Neural progenitor cell (in vitro differentiated cells): ENCODE results near the gene AHCY. TPM values are rescaled to one million over a fixed set of nuclear protein-coding genes. Genes with fewer than 3 reads are reported as not detected.

Experiments
- DNase-seq: peaks from one replicate; pipeline ENCODE4 v3.0.0-alpha.2; 2016; ENCODE audit warnings: low spot score
- H2AFZ ChIP-seq: fragments of 200-600 bp; sonication (generic); replicated peaks from 2 replicates; pipeline ENCODE4 v1.6.1; 2016; ENCODE audit warnings: antibody characterized with exemption
- H3F3A ChIP-seq: fragments of 200-600 bp; sonication (generic); 2 replicates; pipeline ENCODE4 v1.6.1; 2016; ENCODE audit warnings: antibody characterized with exemption, low read depth
- H3K27ac ChIP-seq: fragments of 200-600 bp; sonication (generic); 2 replicates; pipeline ENCODE4 v1.5.1; 2016; ENCODE audit warnings: mild to moderate bottlenecking
- H3K27me3 ChIP-seq: fragments of 200-600 bp; sonication (generic); 2 replicates; pipeline ENCODE4 v1.6.1; 2016; ENCODE audit warnings: mild to moderate bottlenecking, moderate library complexity
- H3K36me3 ChIP-seq: fragments of 200-600 bp; sonication (generic); 2 replicates; pipeline ENCODE4 v1.5.1; 2016
- H3K4me1 ChIP-seq: fragments of 200-600 bp; sonication (generic); 2 replicates; pipeline ENCODE4 v1.6.1; 2016; ENCODE audit warnings: mixed run types
- H3K4me2 ChIP-seq: fragments of 200-600 bp; sonication (generic); 2 replicates; pipeline ENCODE4 v1.6.1; 2016
- H3K4me3 ChIP-seq: fragments of 200-600 bp; sonication (generic); 2 replicates; pipeline ENCODE4 v1.5.1; 2016
- H3K79me2 ChIP-seq: fragments of 200-600 bp; sonication (generic); 2 replicates; pipeline ENCODE4 v1.6.1; 2016; ENCODE audit warnings: low read depth
- H3K9ac ChIP-seq: fragments of 200-600 bp; sonication (generic); 2 replicates; pipeline ENCODE4 v1.6.1; 2016
- H3K9me3 ChIP-seq: fragments of 200-600 bp; sonication (generic); 2 replicates; pipeline ENCODE4 v1.5.1; 2016; ENCODE audit warnings: low read depth
- H4K20me1 ChIP-seq: fragments of 200-600 bp; sonication (generic); 2 replicates; pipeline ENCODE4 v1.6.1; 2016; ENCODE audit warnings: low read depth
- H3K27ac Mint-ChIP-seq: 3 replicates; pipeline ENCODE4 v1.8.0; 2021; ENCODE audit warnings: mixed read lengths
- H3K27me3 Mint-ChIP-seq: 2 replicates; pipeline ENCODE4 v1.8.0; 2022; ENCODE audit warnings: low read depth, mild to moderate bottlenecking, inconsistent platforms, moderate library complexity, mixed read lengths; ENCODE audit not compliant: insufficient read depth
- H3K36me3 Mint-ChIP-seq: 3 replicates; pipeline ENCODE4 v1.8.0; 2021; ENCODE audit warnings: mixed read lengths
- H3K4me1 Mint-ChIP-seq: 3 replicates; pipeline ENCODE4 v1.8.0; 2021; ENCODE audit warnings: mixed read lengths
- H3K4me3 Mint-ChIP-seq: 3 replicates; pipeline ENCODE4 v1.8.0; 2021; ENCODE audit warnings: mild to moderate bottlenecking, moderate library complexity, mixed read lengths
- H3K9me3 Mint-ChIP-seq: 3 replicates; pipeline ENCODE4 v1.8.0; 2020; ENCODE audit warnings: mixed read lengths
- EZH2 ChIP-seq: fragments of 200-600 bp; sonication (generic); IDR thresholded peaks from 2 replicates; pipeline ENCODE4 v1.6.1; 2017; ENCODE audit warnings: antibody characterized with exemption, mild to moderate bottlenecking, moderate library complexity
- EZH2phosphoT487 ChIP-seq: fragments of 200-600 bp; sonication (generic); IDR thresholded peaks from 2 replicates; pipeline ENCODE4 v1.6.1; 2017; ENCODE audit warnings: antibody characterized with exemption
- total RNA-seq: library from RNA; depleted of rRNA; stranded (reverse); fragments of >200 nt; gene quantifications from 2 replicates; pipeline ENCODE4 v1.2.3, GENCODE V29; 2015; ENCODE audit warnings: low replicate concordance
- TF ChIP-seq, protein P1 (sequence below): fragments of 200-600 bp; sonication (generic); IDR thresholded peaks from 2 replicates; pipeline ENCODE4 v1.5.1; 2017; ENCODE audit warnings: antibody characterized with exemption, mild to moderate bottlenecking

Gene AHCY
- total RNA-seq, 1 donor from 2014 or later = 184 TPM

DNA sequence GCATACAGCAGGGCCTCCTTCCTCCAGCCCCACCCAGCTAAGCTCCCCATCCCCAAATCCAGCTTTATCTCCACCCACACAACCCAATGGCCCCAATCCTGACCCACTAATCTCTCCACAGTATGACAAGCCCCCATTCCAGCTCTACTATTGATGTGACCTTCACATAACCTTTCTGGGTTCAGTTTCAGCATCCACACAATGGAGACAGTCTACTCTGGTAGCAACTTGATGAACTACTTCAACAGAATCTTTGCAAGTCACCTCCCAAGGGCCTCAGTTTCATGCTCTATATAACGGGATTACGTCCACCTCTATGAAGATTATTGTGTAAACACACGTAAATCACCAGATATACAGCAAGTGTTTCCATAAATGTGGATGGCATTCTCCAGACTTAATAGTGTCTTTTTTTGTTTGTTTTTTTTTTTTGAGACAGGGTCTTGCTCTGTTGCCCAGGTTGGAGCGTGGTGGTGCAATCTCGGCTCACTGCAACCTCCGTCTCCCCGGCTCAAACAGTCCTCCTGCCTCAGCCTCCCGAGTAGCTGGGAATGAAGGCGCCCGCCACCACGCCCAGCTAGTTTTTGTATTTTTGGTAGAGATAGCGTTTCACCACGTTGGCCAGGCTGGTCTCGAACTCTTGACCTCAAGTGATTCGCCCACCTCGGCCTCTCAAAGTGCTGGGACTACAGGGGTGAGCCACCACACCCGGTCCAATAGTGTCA is 1.4 kb downstream of the AHCY start:
- H4K20me1 ChIP-seq = peaks cover 10% of the 10 kb centered on the region
- H3K27ac ChIP-seq = no peak overlapping the region
- Mint-ChIP-seq H3K27me3 (peaks cover 2% of the 10 kb centered on the region), H3K4me3 (peak overlapping the region; percentile 93), H3K27ac (peak overlapping the region; percentile 59), H3K4me1 (peaks cover 17% of the 10 kb centered on the region), H3K36me3 (peaks cover 8% of the 10 kb centered on the region), H3K9me3 (no peaks in the 10 kb centered on the region)
- TF ChIP-seq, protein P1, sequence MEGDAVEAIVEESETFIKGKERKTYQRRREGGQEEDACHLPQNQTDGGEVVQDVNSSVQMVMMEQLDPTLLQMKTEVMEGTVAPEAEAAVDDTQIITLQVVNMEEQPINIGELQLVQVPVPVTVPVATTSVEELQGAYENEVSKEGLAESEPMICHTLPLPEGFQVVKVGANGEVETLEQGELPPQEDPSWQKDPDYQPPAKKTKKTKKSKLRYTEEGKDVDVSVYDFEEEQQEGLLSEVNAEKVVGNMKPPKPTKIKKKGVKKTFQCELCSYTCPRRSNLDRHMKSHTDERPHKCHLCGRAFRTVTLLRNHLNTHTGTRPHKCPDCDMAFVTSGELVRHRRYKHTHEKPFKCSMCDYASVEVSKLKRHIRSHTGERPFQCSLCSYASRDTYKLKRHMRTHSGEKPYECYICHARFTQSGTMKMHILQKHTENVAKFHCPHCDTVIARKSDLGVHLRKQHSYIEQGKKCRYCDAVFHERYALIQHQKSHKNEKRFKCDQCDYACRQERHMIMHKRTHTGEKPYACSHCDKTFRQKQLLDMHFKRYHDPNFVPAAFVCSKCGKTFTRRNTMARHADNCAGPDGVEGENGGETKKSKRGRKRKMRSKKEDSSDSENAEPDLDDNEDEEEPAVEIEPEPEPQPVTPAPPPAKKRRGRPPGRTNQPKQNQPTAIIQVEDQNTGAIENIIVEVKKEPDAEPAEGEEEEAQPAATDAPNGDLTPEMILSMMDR = no peak
- no peak for TF ChIP-seq EZH2
- TF ChIP-seq EZH2phosphoT487 = no peak
- H3K4me1 ChIP-seq = peaks cover 9% of the 10 kb centered on the region
- H3K27me3 ChIP-seq = no peaks in the 10 kb centered on the region
- no peaks in the 10 kb centered on the region for H3K36me3 ChIP-seq
- peaks cover 14% of the 10 kb centered on the region for H3F3A ChIP-seq
- H3K4me2 ChIP-seq = peak overlapping the region; percentile 87
- peak overlapping the region; percentile 74 for H3K4me3 ChIP-seq
- no peaks in the 10 kb centered on the region for H3K9me3 ChIP-seq
- DNase-seq = no peak
- H2AFZ ChIP-seq = no peak overlapping the region
- H3K9ac ChIP-seq = no peak overlapping the region
- peaks cover 59% of the 10 kb centered on the region for H3K79me2 ChIP-seq

DNA sequence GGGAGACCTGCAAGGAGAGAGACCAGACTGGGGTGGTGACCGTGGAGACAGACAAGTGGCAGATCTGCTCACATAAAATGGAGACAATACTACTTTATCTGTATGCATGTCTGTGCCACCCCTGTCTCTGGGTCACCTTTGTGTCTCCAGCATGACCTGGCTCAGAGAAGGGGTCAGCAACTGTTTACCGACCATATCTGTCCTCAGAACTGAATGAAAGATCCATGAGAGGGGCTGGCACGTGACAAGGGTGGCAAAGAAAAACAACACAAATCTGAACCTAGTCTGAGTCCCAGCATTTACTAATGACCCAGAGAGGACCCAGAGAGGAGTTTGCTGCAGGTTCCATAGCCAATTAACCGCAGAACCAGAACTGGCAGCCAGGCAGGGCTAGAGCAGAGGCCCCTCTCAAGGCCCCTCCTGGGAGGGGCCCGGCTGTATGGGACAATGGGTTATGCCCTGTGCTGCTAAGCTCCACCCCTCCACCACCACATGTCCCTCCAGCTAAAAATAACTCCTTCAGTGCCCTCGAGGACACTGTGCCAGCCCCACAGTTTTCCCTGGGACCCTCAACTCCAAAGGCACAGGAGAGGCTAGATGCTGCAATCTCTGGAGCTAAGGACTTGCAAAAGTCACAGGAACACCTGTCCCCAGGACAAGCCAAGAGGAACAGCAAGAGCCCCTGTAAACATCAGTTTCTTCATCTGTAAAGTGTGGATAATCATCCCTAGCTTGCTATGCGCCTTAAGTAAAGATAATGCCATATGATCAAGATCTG is 2.2 kb downstream of the AHCY start:
- TF ChIP-seq EZH2 (no peak), EZH2phosphoT487 (no peak)
- TF ChIP-seq, protein P1 = no peak
- no peak for DNase-seq
- Histone ChIP-seq H3K4me2 (peak overlapping the region; percentile 87), H3K27me3 (no peaks in the 10 kb centered on the region), H3K9me3 (no peaks in the 10 kb centered on the region), H3K4me1 (peaks cover 9% of the 10 kb centered on the region), H3K4me3 (no peak overlapping the region), H2AFZ (no peak overlapping the region), H3K27ac (no peak overlapping the region), H4K20me1 (peaks cover 17% of the 10 kb centered on the region), H3K36me3 (no peaks in the 10 kb centered on the region), H3K9ac (no peak overlapping the region), H3K79me2 (peaks cover 66% of the 10 kb centered on the region), H3F3A (peaks cover 14% of the 10 kb centered on the region)
- peaks cover 8% of the 10 kb centered on the region for H3K36me3 Mint-ChIP-seq
- H3K9me3 Mint-ChIP-seq = no peaks in the 10 kb centered on the region
- peaks cover 17% of the 10 kb centered on the region for H3K4me1 Mint-ChIP-seq
- peaks cover 2% of the 10 kb centered on the region for H3K27me3 Mint-ChIP-seq
- H3K27ac Mint-ChIP-seq = peak overlapping the region; percentile 59
- peak overlapping the region; percentile 93 for H3K4me3 Mint-ChIP-seq

DNA sequence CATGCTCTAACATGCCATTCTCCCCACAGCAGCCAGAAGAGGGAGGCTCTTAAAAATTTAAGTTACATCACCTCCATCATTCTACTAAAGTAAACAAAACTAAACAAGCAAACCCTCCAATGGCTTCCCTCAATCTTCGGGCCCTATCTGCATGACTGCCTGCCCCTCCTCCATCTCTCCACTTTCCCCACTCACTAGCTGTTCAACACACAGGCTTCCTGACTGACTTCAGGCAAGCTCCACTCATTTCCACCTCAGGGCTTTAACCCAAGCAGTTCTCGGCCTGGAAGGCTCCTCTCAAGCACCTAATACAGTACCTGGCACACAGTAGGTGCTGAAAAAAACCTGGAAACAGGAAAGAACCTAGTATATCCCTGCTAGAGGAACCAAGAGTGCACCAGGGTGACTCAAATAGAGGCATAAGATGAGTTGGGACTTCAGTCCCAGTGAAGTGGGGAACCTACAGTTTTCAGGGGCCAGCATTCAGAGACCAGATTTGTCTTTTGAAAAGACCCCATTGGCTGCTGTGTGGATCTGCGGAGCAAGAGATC is 2.8 kb downstream of the AHCY start:
- Histone ChIP-seq H3K9ac (no peak overlapping the region), H3K4me2 (no peak overlapping the region), H3K79me2 (peaks cover 73% of the 10 kb centered on the region), H3K4me1 (peaks cover 9% of the 10 kb centered on the region), H3K4me3 (no peak overlapping the region), H3K36me3 (no peaks in the 10 kb centered on the region), H4K20me1 (peaks cover 20% of the 10 kb centered on the region), H3K27me3 (no peaks in the 10 kb centered on the region), H3K27ac (no peak overlapping the region), H3F3A (peaks cover 14% of the 10 kb centered on the region), H2AFZ (no peak overlapping the region), H3K9me3 (no peaks in the 10 kb centered on the region)
- H3K9me3 Mint-ChIP-seq = no peaks in the 10 kb centered on the region
- peaks cover 2% of the 10 kb centered on the region for H3K27me3 Mint-ChIP-seq
- H3K27ac Mint-ChIP-seq = no peak overlapping the region
- H3K4me1 Mint-ChIP-seq = peaks cover 17% of the 10 kb centered on the region
- DNase-seq = no peak
- H3K36me3 Mint-ChIP-seq = peaks cover 12% of the 10 kb centered on the region
- TF ChIP-seq, protein P1 = no peak
- no peak for TF ChIP-seq EZH2phosphoT487
- TF ChIP-seq EZH2 = no peak
- no peak overlapping the region for H3K4me3 Mint-ChIP-seq
